GM23248 (cell line): ENCODE results near the gene C3orf33. TPM values are rescaled to one million over a fixed set of nuclear protein-coding genes. Genes with fewer than 3 reads are reported as not detected.

Experiments
- DNase-seq: peaks from one replicate; pipeline ENCODE4 v3.0.0-alpha.2; 2015
- H2AFZ ChIP-seq: fragments of 200-600 bp; sonication (generic); 2 replicates; pipeline ENCODE4 v1.6.1; 2016; ENCODE audit warnings: antibody characterized with exemption
- H3F3A ChIP-seq: fragments of 200-600 bp; sonication (generic); 2 replicates; pipeline ENCODE4 v1.6.1; 2016; ENCODE audit warnings: mild to moderate bottlenecking, antibody characterized with exemption, mixed run types; ENCODE audit not compliant: insufficient read depth
- H3K27ac ChIP-seq: fragments of 200-600 bp; sonication (generic); 2 replicates; pipeline ENCODE4 v1.5.1; 2016; ENCODE audit warnings: mild to moderate bottlenecking
- H3K27me3 ChIP-seq: fragments of 200-600 bp; sonication (generic); replicated peaks from 2 replicates; pipeline ENCODE4 v1.6.1; 2016; ENCODE audit warnings: mild to moderate bottlenecking; ENCODE audit not compliant: insufficient read depth
- H3K36me3 ChIP-seq: fragments of 200-600 bp; sonication (generic); 2 replicates; pipeline ENCODE4 v1.6.1; 2016; ENCODE audit warnings: low read depth, mild to moderate bottlenecking
- H3K4me1 ChIP-seq: fragments of 200-600 bp; sonication (generic); 2 replicates; pipeline ENCODE4 v1.6.1; 2016; ENCODE audit warnings: mild to moderate bottlenecking; ENCODE audit not compliant: insufficient read depth
- H3K4me2 ChIP-seq: fragments of 200-600 bp; sonication (generic); one replicate; pipeline ENCODE4 v1.6.1; 2016; ENCODE audit warnings: mild to moderate bottlenecking; ENCODE audit not compliant: unreplicated experiment
- H3K4me3 ChIP-seq: fragments of 200-600 bp; sonication (generic); 2 replicates; pipeline ENCODE4 v1.5.1; 2016; ENCODE audit warnings: mild to moderate bottlenecking
- H3K79me2 ChIP-seq: fragments of 200-600 bp; sonication (generic); 2 replicates; pipeline ENCODE4 v1.6.1; 2016; ENCODE audit warnings: mild to moderate bottlenecking; ENCODE audit not compliant: insufficient read depth
- H3K9ac ChIP-seq: fragments of 200-600 bp; sonication (generic); 2 replicates; pipeline ENCODE4 v1.6.1; 2016; ENCODE audit warnings: mild to moderate bottlenecking
- H3K9me2 ChIP-seq: fragments of 200-600 bp; sonication (generic); 2 replicates; pipeline ENCODE4 v1.6.1; 2016; ENCODE audit warnings: mixed run types, mild to moderate bottlenecking, moderate library complexity; ENCODE audit not compliant: insufficient read depth
- H3K9me3 ChIP-seq: fragments of 200-600 bp; sonication (generic); one replicate; pipeline ENCODE4 v1.6.1; 2017; ENCODE audit warnings: low read depth
- H4K20me1 ChIP-seq: fragments of 200-600 bp; sonication (generic); 2 replicates; pipeline ENCODE4 v1.6.0; 2016; ENCODE audit not compliant: insufficient read depth
- EZH2 ChIP-seq: fragments of 200-600 bp; sonication (generic); IDR thresholded peaks from 2 replicates; pipeline ENCODE4 v1.6.1; 2018; ENCODE audit warnings: antibody characterized with exemption, mild to moderate bottlenecking; ENCODE audit not compliant: insufficient read depth, poor library complexity, severe bottlenecking
- EZH2phosphoT487 ChIP-seq: fragments of 200-600 bp; sonication (generic); IDR thresholded peaks from 2 replicates; pipeline ENCODE4 v1.6.1; 2018; ENCODE audit warnings: antibody characterized with exemption, moderate library complexity, mild to moderate bottlenecking, low read depth; ENCODE audit not compliant: insufficient read depth
- WGBS, 2 experiments: methylation state at CpG; one replicate each; pipeline ENCODE4 v1.1.6; 2015 to 2017; ENCODE audit warnings: low lambda C conversion rate in 2 of 2, low coverage in 1 of 2; ENCODE audit errors: missing lambda C conversion rate in 2 of 2; 5-methylcytosine and 5-hydroxymethylcytosine counted together
- in situ Hi-C: fragments of 300-500 bp; cut with MboI; formaldehyde crosslinking; loops from 2 replicates; pipeline ENCODE4 v1.15.0; 2020
- polyA plus RNA-seq: library from polyadenylated mRNA; unstranded; fragments of >200 nt; fragmentation: Nextera tagmentation; extraction: Ambion mirVana; gene quantifications from 2 replicates; pipeline ENCODE4 v1.2.1, GENCODE V29; 2016
- total RNA-seq: library from RNA; depleted of rRNA; stranded (reverse); fragments of >200 nt; shearing (Covaris generic); gene quantifications from 2 replicates; pipeline ENCODE4 v1.2.3, GENCODE V29; 2014; rRNA removed

Gene C3orf33, protein sequence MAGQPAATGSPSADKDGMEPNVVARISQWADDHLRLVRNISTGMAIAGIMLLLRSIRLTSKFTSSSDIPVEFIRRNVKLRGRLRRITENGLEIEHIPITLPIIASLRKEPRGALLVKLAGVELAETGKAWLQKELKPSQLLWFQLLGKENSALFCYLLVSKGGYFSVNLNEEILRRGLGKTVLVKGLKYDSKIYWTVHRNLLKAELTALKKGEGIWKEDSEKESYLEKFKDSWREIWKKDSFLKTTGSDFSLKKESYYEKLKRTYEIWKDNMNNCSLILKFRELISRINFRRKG
- total RNA-seq (2.1 and 3.9 TPM in 2 replicates), polyA plus RNA-seq (4.6 and 4.7 TPM in 2 replicates)

DNA sequence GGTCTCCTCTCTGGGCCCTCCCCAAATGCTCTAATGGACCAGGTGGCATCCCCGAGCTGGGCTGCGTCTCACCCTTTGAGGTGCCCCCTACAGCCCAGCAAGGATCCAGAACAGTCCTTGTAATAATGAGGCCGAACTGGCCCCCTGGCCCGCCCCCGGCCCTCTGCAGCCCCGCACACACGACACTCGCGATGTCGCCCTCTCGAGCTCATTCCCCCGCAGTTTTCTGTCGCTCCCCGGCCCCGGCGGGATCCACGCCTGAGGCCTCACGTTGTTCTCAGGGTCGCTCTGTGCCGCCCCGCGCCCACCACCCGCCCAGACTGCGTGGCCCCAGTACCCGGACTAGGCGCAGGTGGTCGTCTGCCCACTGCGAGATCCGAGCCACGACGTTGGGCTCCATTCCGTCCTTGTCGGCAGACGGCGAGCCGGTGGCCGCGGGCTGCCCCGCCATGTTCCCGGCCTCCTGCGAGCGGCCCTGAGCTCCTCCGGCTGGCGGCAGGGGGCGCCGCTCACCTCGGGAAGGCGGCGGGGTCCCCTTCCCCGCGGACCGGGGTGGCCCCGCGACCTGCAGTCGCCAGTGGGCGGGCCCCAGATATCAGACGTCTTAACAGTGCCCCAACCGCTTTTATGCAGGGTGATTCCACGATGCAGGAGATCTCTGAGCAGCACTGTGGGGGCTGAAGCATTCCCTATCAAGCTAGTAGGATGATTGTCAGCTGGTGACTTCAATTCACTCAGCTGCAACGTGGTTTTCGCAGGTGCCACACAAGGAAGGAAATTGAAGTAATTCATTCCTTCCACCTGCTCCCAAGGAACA, at the start of gene C3orf33:
Gene C3orf33, minus strand, starts transcription at position 477 of the 817 bp plus-strand sequence. Its CDS starts 26 bp downstream, at position 451.
- H3K27me3 ChIP-seq, result no peaks in the 10 kb centered on the region
- no peaks in the 10 kb centered on the region for H3K9me3 ChIP-seq
- peak within 1 kb of the TSS; percentile 83 for H3K4me2 ChIP-seq
- peaks cover 25% of the 10 kb centered on the region for H3F3A ChIP-seq
- no peaks in the 10 kb centered on the region for H3K79me2 ChIP-seq
- WGBS, 2 experiments, result 1 to 2% methylated on average over 61 of the region's 61 CpGs
- TF ChIP-seq EZH2, result no peak
- TF ChIP-seq EZH2phosphoT487, result no peak
- peak within 1 kb of the TSS; percentile 33 for H3K27ac ChIP-seq
- peak; percentile 84 for DNase-seq
- no peaks in the 10 kb centered on the region for H3K9me2 ChIP-seq
- H4K20me1 ChIP-seq, result no peaks in the 10 kb centered on the region
- H3K36me3 ChIP-seq, result no peaks in the 10 kb centered on the region
- peak within 1 kb of the TSS; percentile 93 for H2AFZ ChIP-seq
- in situ Hi-C loops, result no loop called here
- peaks cover 24% of the 10 kb centered on the region for H3K4me1 ChIP-seq
- H3K9ac ChIP-seq, result peak within 1 kb of the TSS; percentile 84
- peak within 1 kb of the TSS; percentile 86 for H3K4me3 ChIP-seq

DNA sequence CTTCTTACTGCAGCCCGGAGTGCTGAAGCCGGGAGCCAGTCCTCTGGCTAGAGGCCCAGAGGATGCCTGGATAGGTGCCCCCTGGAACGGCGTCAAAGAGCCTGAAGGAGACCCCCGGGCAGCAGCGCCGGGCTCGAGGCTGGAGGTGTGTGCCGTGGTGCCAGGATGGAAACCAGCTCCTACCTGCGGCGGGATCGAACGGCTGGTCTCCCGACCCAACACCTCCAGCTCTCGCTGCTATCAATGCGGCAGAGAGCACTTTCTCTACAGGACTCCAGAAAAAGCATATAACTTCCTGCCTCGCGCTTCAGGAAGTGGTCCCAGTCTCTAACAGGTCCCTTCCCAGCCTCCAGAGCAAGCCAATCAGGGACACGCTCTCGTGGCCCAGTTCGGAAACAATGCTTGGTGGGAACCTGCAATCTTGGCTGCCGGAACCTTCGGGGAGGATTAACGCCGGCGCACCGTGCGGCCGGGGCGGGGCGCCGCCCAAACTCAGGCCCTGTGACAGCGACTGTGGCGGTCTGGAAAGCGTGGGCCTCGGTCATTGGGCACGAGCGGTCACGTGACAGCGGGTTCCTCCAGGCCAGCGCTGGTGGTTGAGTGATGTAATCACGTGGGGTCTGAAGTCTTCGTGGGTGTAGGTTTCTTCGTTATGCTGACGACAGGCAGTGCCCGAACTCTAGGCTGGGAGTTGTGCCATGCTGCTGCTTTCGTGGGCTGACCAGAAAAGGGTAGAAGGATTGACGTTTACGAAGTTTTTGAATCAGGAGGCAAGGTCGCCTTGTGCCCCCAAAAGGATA, 48.3 kb upstream of the C3orf33 start, which contains the start of gene SLC33A1:
Gene SLC33A1, minus strand, starts transcription at position 287 of the 800 bp plus-strand sequence. CDS start 430 bp downstream, outside the sequence.
- peaks cover 12% of the 10 kb centered on the region for H3K4me1 ChIP-seq
- 1 to 2% methylated on average over 39 to 42 of the region's 50 CpGs for WGBS, 2 experiments
- in situ Hi-C loops, result no loop called here

DNA sequence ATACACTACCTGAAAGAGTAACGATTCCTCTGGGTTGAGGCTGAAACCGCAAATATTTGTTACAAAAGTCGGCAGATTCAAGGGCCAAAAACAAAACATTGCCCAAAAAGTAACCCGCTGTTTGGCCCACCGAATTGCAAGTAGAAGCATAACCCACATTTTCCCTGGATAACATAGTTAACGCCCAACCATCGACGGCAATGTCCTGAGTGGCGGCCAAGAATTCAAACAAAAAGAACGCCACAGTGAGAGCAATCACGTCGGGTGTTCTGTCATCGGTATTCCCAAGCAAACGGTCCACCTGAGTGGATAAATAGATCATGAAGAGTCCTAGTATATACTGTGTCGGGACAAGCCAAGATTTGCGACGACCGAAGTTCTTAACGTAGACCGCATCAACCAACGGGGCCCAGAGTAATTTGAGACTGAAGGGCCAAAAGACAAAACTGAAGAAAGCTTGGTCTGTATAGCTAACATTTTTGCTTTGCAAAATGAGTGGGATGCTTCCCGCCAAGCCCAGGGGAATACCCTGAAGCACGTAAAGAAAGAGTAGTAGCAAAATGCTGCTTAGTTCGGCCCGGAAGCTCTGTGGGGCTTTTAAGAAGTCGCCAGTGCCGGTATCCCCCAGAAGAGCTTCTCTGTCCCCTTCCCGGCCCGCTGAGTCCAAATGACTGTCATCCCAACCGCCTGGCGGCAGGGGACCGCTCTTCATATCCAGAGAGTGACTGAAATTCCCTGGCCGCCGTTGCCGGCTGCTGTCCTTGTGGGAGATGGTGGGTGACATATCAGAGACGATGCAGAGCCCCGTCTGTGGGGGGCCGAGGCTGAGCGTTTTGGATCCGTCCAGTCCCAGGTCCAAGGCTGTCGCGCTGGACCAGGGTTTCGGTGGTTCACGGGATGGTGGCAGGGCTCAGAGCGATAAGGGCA, 47.4 kb upstream of the C3orf33 start:
- Histone ChIP-seq H3K27me3 (no peaks in the 10 kb centered on the region), H2AFZ (peak overlapping the region; percentile 81), H3K27ac (peak overlapping the region; percentile 70), H3K4me3 (peak overlapping the region; percentile 81), H3K9me2 (no peaks in the 10 kb centered on the region), H4K20me1 (no peaks in the 10 kb centered on the region), H3K9ac (peak overlapping the region; percentile 84), H3K79me2 (peaks cover 53% of the 10 kb centered on the region), H3F3A (no peaks in the 10 kb centered on the region), H3K9me3 (no peaks in the 10 kb centered on the region), H3K4me1 (peaks cover 12% of the 10 kb centered on the region), H3K4me2 (peak overlapping the region; percentile 98), H3K36me3 (no peaks in the 10 kb centered on the region)
- 2% methylated on average over 45 of the region's 45 CpGs for WGBS, 2 experiments
- DNase-seq, result peak; percentile 64
- TF ChIP-seq EZH2, result no peak
- TF ChIP-seq EZH2phosphoT487, result no peak
- in situ Hi-C loops, result no loop called here

More for the DNA sequence above, 48.3 kb upstream of the C3orf33 start, which contains the start of gene SLC33A1:
- Histone ChIP-seq H3K9me2 (no peaks in the 10 kb centered on the region), H3K27ac (peak within 1 kb of the TSS; percentile 95), H4K20me1 (no peaks in the 10 kb centered on the region), H3F3A (no peaks in the 10 kb centered on the region), H3K9ac (peak within 1 kb of the TSS; percentile 87), H2AFZ (peak within 1 kb of the TSS; percentile 94), H3K4me3 (peak within 1 kb of the TSS; percentile 81), H3K79me2 (peaks cover 45% of the 10 kb centered on the region), H3K4me2 (peak within 1 kb of the TSS; percentile 98), H3K27me3 (no peaks in the 10 kb centered on the region), H3K9me3 (no peaks in the 10 kb centered on the region), H3K36me3 (no peaks in the 10 kb centered on the region)
- TF ChIP-seq EZH2, result no peak
- no peak for TF ChIP-seq EZH2phosphoT487
- peak; percentile 100 for DNase-seq
